Mucosa of rectum (tissue), 2 donors: ENCODE results near the gene STX16.
"Not testable (repeated sequence)": the region's sequence is repeated elsewhere in the genome, so short reads cannot be mapped to it uniquely, and the experiment has no call there.

ENCODE experiments used
- H3K27ac ChIP-seq, 2 donors: one replicate each; pipeline ENCODE4 v1.7.0; 2013; ENCODE audit warnings: inconsistent platforms in 2 of 2, low read depth in 2 of 2, low read length in 2 of 2
- H3K27me3 ChIP-seq, 2 donors: one replicate each; pipeline ENCODE4 v1.7.0; 2013; ENCODE audit warnings: low read length in 2 of 2; ENCODE audit not compliant: control insufficient read depth in 2 of 2, insufficient read depth in 2 of 2
- H3K36me3 ChIP-seq, 2 donors: one replicate each; pipeline ENCODE4 v1.7.0; 2013; ENCODE audit warnings: low read length in 2 of 2; ENCODE audit not compliant: control insufficient read depth in 2 of 2, insufficient read depth in 2 of 2
- H3K4me1 ChIP-seq, 2 donors: one replicate each; pipeline ENCODE4 v1.7.0; 2013; ENCODE audit warnings: low read length in 2 of 2, mild to moderate bottlenecking in 1 of 2; ENCODE audit not compliant: control insufficient read depth in 2 of 2, insufficient read depth in 2 of 2
- H3K4me3 ChIP-seq, 2 donors: one replicate each; pipeline ENCODE4 v1.7.0; 2013; ENCODE audit warnings: low read length in 2 of 2
- H3K9ac ChIP-seq, 2 donors: one replicate each; pipeline ENCODE4 v1.7.0; 2013; ENCODE audit warnings: low read length in 2 of 2, low read depth in 1 of 2, mild to moderate bottlenecking in 1 of 2
- H3K9me3 ChIP-seq, 2 donors: one replicate each; pipeline ENCODE4 v1.7.0; 2013; ENCODE audit warnings: low read length in 2 of 2; ENCODE audit not compliant: control insufficient read depth in 2 of 2
- donor health status: healthy.
- donor health status: Normal muscosa, but diverticular disease.

The STX16 gene

DNA sequence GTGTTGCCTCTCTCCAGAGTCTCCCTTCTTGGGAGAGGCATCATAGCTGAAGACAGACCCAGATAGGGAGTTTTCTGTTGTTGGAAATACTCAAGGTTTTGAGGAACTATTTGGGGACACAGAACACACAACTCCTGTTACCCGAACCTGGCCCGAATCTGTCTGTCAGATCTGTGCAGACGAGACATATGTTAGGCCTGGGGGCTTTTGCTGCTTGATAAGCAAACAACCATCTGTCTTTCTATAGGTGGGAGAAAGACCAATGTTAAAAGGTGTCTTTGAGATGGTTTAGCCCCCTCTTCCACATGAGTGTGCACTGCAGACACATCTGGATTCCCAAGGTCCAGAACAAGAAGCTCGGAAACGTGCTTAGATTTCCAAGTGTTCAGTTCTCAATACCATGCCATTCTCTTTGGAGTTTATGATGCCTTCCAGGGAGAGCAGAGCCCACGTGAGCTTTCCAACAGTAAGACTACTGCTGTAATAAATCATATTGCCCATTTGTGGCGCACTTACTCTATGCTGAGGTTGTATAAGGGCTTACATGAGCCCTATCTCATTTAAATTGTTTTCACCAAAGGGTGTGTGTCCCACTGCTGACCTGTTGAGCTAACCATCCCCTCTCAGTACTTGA, 3.8 kb upstream of the STX16 start:
- peaks cover 0 to 5% of the 10 kb centered on the region in 2 donors for H3K4me1 ChIP-seq
- no peaks in the 10 kb centered on the region for H3K27me3 ChIP-seq
- H3K27ac ChIP-seq: no peak overlapping the region
- no peaks in the 10 kb centered on the region for H3K9me3 ChIP-seq
- no peak overlapping the region for H3K4me3 ChIP-seq
- H3K9ac ChIP-seq: no peak overlapping the region
- no peaks in the 10 kb centered on the region for H3K36me3 ChIP-seq

DNA sequence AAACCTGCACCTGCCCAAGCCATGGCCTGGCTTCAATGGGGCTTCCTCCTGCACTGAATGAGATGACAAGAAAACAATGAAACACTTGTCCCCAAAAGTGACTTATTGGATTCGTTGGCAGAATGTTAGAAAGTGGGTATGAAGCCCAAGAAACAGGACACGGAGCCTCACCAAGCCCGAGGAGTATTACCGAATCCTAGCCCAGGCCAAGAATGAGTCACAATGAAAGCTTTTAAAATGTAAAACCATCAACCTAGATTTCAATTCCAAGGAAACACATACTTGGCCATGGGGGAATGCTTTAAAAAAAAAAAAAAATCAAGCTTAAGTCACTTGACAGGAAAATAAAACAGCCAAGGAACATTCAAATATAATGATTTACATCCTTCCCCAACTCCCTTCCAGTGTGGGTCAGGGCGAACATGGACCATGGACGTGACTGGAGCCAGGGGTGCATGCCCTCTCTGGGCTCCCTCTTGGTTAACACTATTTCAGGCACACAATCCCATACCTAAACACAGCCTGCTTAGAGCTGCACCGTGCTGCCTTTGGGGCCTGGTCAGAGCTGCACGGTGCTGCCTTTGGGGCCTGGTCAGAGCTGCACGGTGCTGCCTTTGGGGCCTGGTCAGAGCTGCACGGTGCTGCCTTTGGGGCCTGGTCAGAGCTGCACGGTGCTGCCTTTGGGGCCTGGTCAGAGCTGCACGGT, 3.1 kb upstream of the STX16 start:
- no peak overlapping the region for H3K4me3 ChIP-seq
- H3K4me1 ChIP-seq: peaks cover 3 to 9% of the 10 kb centered on the region in 2 donors
- H3K27ac ChIP-seq: no peak overlapping the region
- H3K27me3 ChIP-seq: no peaks in the 10 kb centered on the region
- H3K9ac ChIP-seq: no peak overlapping the region
- H3K9me3 ChIP-seq: no peaks in the 10 kb centered on the region
- H3K36me3 ChIP-seq: no peaks in the 10 kb centered on the region

- H3K36me3 ChIP-seq, H3K4me3 ChIP-seq, H3K27ac ChIP-seq, H3K27me3 ChIP-seq, H3K9ac ChIP-seq, H3K9me3 ChIP-seq: not testable (repeated sequence)
- H3K4me1 ChIP-seq: peaks cover 5 to 13% of the 10 kb centered on the region in 2 donors
Measured at GRCh38 chr20:58648502-58648825, 2.6 kb upstream of the STX16 start.

DNA sequence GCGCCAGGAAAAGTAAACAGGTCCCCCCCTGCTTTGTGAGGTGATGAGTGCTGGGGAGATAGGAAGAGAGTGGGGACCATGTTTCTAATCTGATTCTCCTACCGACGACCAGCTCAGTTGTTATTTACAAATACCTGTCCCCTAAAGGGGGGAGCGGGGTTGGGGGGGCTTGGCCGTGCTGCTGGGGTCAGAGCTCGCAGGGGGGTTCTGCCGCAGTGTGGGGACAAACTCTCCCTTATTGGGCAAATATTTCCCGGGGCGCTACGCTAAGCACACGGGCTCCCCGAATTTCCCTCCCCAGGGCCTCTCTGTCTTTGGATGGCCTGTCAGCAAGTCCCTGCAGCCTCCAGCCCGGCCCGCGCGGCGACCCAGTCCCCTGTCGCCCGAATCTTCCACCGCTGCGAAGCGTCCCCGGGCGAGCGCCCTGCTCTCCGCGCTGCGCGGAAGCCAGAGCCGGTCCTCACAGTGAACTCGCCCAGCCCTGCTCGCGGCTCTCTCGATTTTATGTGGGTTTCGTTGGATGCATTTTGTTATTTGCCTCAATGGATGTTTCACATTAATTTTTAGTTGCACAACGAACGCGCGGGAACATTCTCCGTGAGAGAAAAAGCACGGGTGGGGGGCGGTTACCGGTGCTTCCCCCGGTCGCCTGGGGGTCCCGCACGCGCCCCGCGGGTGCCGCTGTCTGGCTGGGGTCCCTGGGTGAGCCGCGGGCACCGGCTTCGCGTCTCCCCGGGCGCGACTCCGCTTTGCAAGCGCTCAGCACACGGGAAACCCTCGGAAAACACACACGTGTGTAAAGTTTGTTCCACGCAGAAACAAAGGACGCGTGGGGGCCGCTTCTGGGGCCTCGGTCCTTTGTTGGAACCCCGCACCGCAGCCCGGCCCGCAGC, 1.5 kb upstream of the STX16 start:
- Histone ChIP-seq H3K27me3 (no peaks in the 10 kb centered on the region), H3K4me1 (peaks cover 5 to 13% of the 10 kb centered on the region in 2 donors), H3K9me3 (no peaks in the 10 kb centered on the region), H3K4me3 (peak overlapping the region; percentile 80 to 97), H3K9ac (peak overlapping the region; percentile 89 to 98), H3K36me3 (no peaks in the 10 kb centered on the region), H3K27ac (peak overlapping the region; percentile 95 to 99)

- Histone ChIP-seq H3K27ac (peak overlapping the region; percentile 95 to 99), H3K9me3 (no peaks in the 10 kb centered on the region), H3K36me3 (no peaks in the 10 kb centered on the region), H3K4me3 (peak overlapping the region; percentile 80 to 97), H3K9ac (peak overlapping the region; percentile 89 to 98), H3K4me1 (peaks cover 5 to 13% of the 10 kb centered on the region in 2 donors), H3K27me3 (no peaks in the 10 kb centered on the region)
Measured at GRCh38 chr20:58650181-58650775, 805 bp upstream of the STX16 start.

- Histone ChIP-seq H3K36me3 (no peaks in the 10 kb centered on the region), H3K4me3 (peak overlapping the region; percentile 80 to 97), H3K9me3 (no peaks in the 10 kb centered on the region), H3K27ac (peak overlapping the region; percentile 95 to 99), H3K9ac (peak overlapping the region; percentile 89 to 98), H3K27me3 (no peaks in the 10 kb centered on the region), H3K4me1 (peaks cover 5 to 13% of the 10 kb centered on the region in 2 donors)
Measured at GRCh38 chr20:58651559-58651945, 469 bp downstream of the STX16 start.

DNA sequence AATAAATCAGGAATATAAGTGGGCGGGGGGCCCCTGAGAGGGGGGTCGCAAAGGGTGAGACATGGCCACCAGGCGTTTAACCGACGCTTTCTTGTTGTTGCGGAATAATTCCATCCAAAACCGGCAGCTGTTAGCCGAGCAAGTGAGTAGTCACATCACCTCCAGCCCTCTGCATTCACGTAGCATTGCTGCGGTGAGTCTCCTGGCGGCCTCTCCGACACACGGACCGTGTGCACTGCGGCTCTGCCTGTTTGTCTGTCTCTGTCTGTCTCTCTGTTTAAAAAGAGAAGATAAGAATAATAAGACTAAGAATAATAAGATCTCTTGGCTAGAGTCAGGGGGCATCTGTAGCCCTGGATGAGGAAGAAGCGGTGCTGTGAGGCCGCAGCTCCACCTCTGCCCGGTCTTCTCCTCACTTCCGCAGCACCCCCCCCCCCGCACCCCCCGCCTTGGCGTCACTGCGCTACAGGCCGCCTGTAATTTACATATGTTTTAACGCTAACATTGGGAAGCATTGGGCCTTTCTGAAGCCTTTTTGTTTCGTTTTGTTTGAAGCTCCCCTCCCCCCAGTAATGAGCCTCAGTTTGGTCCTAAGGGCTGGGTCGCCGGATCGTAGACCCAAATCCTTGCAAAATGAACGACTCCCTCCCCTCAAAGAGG, 993 bp downstream of the STX16 start:
- Histone ChIP-seq H3K4me1 (peaks cover 5 to 13% of the 10 kb centered on the region in 2 donors), H3K9me3 (no peaks in the 10 kb centered on the region), H3K27me3 (no peaks in the 10 kb centered on the region), H3K9ac (peak overlapping the region; percentile 89 to 98), H3K36me3 (no peaks in the 10 kb centered on the region), H3K27ac (peak overlapping the region; percentile 95 to 99), H3K4me3 (peak overlapping the region; percentile 80 to 97)

DNA sequence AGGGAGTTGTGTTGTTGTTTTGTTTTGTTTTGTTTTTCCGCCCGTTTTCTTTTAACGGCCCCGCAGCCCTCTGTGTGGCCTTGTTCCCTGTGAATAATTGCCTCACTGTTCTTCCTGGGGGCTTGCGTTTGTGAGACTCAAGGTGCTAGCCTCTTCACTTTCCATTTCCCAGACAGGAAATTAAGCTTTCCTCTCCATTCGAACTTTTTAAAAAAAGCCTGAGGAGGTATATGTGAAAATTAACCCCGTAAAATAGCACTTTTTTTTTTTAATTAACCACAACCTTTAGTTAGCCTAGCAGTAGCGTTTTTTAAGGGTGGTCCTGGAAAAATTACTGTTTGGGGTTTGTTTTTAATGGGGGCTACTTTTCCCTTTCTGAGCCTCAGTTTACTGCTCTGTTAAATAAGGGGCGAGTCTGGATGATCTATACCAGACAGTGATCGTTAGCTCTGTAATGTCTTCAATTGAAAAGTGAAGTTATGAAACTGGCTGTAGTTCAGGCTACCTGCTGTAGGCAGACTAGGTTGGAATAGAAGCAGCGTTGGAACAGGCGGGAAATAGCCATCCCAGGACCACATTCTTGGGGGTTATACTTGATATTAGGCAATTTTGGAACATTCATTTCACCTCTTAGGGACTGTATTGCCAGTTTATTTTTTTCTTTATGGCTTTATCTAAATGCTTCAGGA, 1.7 kb downstream of the STX16 start:
- H3K27ac ChIP-seq: peak overlapping the region; percentile 95 to 99
- H3K4me3 ChIP-seq: peak overlapping the region; percentile 80 to 97
- no peaks in the 10 kb centered on the region for H3K27me3 ChIP-seq
- H3K9ac ChIP-seq: peak overlapping the region; percentile 86 to 89
- no peaks in the 10 kb centered on the region for H3K36me3 ChIP-seq
- H3K4me1 ChIP-seq: peaks cover 5 to 13% of the 10 kb centered on the region in 2 donors
- H3K9me3 ChIP-seq: no peaks in the 10 kb centered on the region

GRCh38 chr20:58654337-58654736, 3.3 kb downstream of the STX16 start:
- Histone ChIP-seq H3K27ac (no peak overlapping the region), H3K4me3 (no peak overlapping the region), H3K9me3 (no peaks in the 10 kb centered on the region), H3K36me3 (no peaks in the 10 kb centered on the region), H3K27me3 (no peaks in the 10 kb centered on the region), H3K4me1 (peaks cover 5 to 15% of the 10 kb centered on the region in 2 donors), H3K9ac (no peak overlapping the region)
